WTC11 (cell line): ENCODE data around the gene MET. TPM values are rescaled to one million over a fixed set of nuclear protein-coding genes. Genes with fewer than 3 reads are reported as not detected.

Experiments used
- ATAC-seq: fragments of 200-7000 bp; cut with Tn5 transposase; 2 replicates; pipeline ENCODE4 v1.10.0; 2021; ENCODE audit warnings: mild to moderate bottlenecking, moderate library complexity
- CTCF ChIA-PET: fragments of 300-600 bp; sonication (Branson Sonifier 250); formaldehyde crosslinking; loops from one replicate; lab custom pipeline; 2021; ENCODE audit warnings: antibody characterized with exemption; lab: Charles Lee
- POLR2A ChIA-PET: fragments of 350-600 bp; sonication (Branson Sonifier 250); formaldehyde crosslinking; loops from one replicate; lab custom pipeline; 2021; ENCODE audit warnings: antibody characterized with exemption; lab: Charles Lee
- DNase-seq: peaks from one replicate; pipeline ENCODE4 v3.0.0; 2021; ENCODE audit warnings: low spot score
- H3K27ac Mint-ChIP-seq: 2 replicates; pipeline ENCODE4 v1.8.0; 2021; ENCODE audit warnings: mixed read lengths
- H3K27me3 Mint-ChIP-seq: 2 replicates; pipeline ENCODE4 v1.8.0; 2021; ENCODE audit warnings: low read depth, mild to moderate bottlenecking, moderate library complexity, mixed read lengths
- H3K36me3 Mint-ChIP-seq: 2 replicates; pipeline ENCODE4 v1.8.0; 2021; ENCODE audit warnings: mixed read lengths
- H3K4me1 Mint-ChIP-seq: 2 replicates; pipeline ENCODE4 v1.8.0; 2022; ENCODE audit warnings: mixed read lengths
- H3K4me3 Mint-ChIP-seq: 2 replicates; pipeline ENCODE4 v1.8.0; 2021; ENCODE audit warnings: mild to moderate bottlenecking, moderate library complexity, mixed read lengths
- H3K9me3 Mint-ChIP-seq: 2 replicates; pipeline ENCODE4 v1.8.0; 2021; ENCODE audit warnings: mixed read lengths
- ESRRA ChIP-seq: sonication (generic); formaldehyde crosslinking; IDR thresholded peaks from 2 replicates; pipeline ENCODE4 v1.8.1; 2022; ENCODE audit warnings: mild to moderate bottlenecking, missing genetic modification reagents, borderline replicate concordance
- GRHL2 ChIP-seq: fragments of 250-450 bp; sonication (Bioruptor Pico); IDR thresholded peaks from 2 replicates; pipeline ENCODE4 v1.8.0; 2022; ENCODE audit warnings: mild to moderate bottlenecking, moderate library complexity; ENCODE audit not compliant: insufficient replicate concordance, severe bottlenecking
- KAT7 ChIP-seq: sonication (generic); formaldehyde crosslinking; IDR thresholded peaks from 2 replicates; pipeline ENCODE4 v1.8.1; 2023; ENCODE audit warnings: missing genetic modification reagents, mild to moderate bottlenecking, borderline replicate concordance
- NFATC4 ChIP-seq: fragments of 250-450 bp; sonication (Bioruptor Pico); IDR thresholded peaks from 2 replicates; pipeline ENCODE4 v1.9.0; 2021; ENCODE audit warnings: mild to moderate bottlenecking
- TEAD4 ChIP-seq: sonication (generic); formaldehyde crosslinking; IDR thresholded peaks from 2 replicates; pipeline ENCODE4 v1.8.0; 2022; ENCODE audit warnings: mild to moderate bottlenecking, missing genetic modification reagents
- ZNF121 ChIP-seq: sonication (generic); formaldehyde crosslinking; IDR thresholded peaks from 2 replicates; pipeline ENCODE4 v1.8.0; 2023; ENCODE audit warnings: missing genetic modification reagents
- ZNF317 ChIP-seq: sonication (generic); formaldehyde crosslinking; IDR thresholded peaks from 2 replicates; pipeline ENCODE4 v1.8.1; 2023; ENCODE audit warnings: low read depth, mild to moderate bottlenecking, moderate library complexity, missing genetic modification reagents, borderline replicate concordance
- total RNA-seq: library from RNA; stranded (reverse); gene quantifications from 3 replicates; pipeline ENCODE4 v1.2.3, GENCODE V29; 2021
- TF ChIP-seq, protein P1 (sequence below): sonication (generic); formaldehyde crosslinking; IDR thresholded peaks from 2 replicates; pipeline ENCODE4 v1.8.1; 2022; ENCODE audit warnings: low read depth, missing genetic modification reagents, borderline replicate concordance
- TF ChIP-seq, protein P2 (sequence below): sonication (generic); formaldehyde crosslinking; IDR thresholded peaks from 2 replicates; pipeline ENCODE4 v1.8.1; 2022; ENCODE audit warnings: missing genetic modification reagents, borderline replicate concordance
- TF ChIP-seq, protein P3 (sequence below): fragments of 250-450 bp; sonication (Bioruptor Pico); conservative IDR thresholded peaks from 2 replicates; pipeline ENCODE4 v1.9.0; 2021; ENCODE audit warnings: mild to moderate bottlenecking
- TF ChIP-seq, protein P4 (sequence below): sonication (generic); formaldehyde crosslinking; IDR thresholded peaks from 2 replicates; pipeline ENCODE4 v1.8.0; 2022; ENCODE audit warnings: mild to moderate bottlenecking, missing genetic modification reagents
- TF ChIP-seq, protein P5 (sequence below): fragments of 250-450 bp; sonication (Bioruptor Pico); IDR thresholded peaks from 2 replicates; pipeline ENCODE4 v1.9.0; 2021; ENCODE audit warnings: mild to moderate bottlenecking
- TF ChIP-seq, protein P6 (sequence below): sonication (generic); formaldehyde crosslinking; IDR thresholded peaks from 2 replicates; pipeline ENCODE4 v1.8.1; 2023; ENCODE audit warnings: mild to moderate bottlenecking, missing genetic modification reagents, borderline replicate concordance

Gene MET
- total RNA-seq, 1 experiment from 2014 or later: 9.4 TPM

DNA sequence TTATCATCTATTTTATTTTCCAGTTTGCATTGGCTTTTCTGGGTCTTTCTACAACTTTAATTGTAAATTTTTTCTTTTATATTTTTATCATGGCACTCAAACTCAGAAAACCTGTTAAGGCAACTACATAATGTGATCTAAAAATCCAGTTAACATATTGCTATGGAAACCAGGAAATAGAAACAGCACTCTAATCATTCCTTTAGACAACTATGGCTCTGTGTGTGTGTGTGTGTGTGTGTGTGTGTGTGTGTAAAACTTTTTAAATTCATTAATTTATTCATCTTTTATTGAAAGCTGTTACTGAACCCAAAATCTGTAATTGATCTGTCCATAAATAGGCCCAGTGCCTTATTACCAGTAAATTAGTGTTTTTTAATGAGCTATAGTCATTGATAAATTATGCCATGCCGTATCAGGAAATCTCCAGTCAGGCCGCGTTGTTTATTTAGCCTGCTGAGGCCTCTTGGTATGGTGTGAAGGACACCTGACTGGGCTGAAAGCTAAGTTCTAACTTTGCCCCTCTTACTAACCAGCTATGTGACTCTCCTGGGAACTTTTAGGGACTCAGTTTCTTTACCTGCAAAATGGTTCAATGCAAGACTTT, 1.5 kb upstream of the MET start:
- ATAC-seq: no peak

DNA sequence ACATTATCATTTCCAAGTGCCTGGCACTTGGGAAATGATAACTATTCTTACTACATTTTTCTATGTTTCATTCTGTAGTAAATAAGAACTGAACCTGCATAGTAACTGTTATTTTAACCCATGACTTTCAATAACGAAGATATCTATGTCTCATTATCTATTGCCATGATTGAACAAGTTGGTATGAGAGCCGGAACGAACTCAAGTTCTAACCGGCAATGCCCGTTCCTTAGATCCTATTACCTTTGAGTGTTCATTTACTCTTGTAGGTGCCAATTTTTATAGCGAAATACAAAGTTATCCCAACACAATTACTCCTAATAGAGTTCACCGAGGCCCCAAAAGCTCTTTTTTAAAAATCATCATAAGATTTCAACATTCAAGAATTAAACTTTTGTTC, 885 bp upstream of the MET start:
- no peaks in the 10 kb centered on the region for H3K9me3 Mint-ChIP-seq
- H3K4me3 Mint-ChIP-seq: peak overlapping the region; percentile 79
- H3K27ac Mint-ChIP-seq: no peak overlapping the region
- ATAC-seq (no peak), DNase-seq (no peak)
- no peaks in the 10 kb centered on the region for H3K36me3 Mint-ChIP-seq
- peaks cover 28% of the 10 kb centered on the region for H3K4me1 Mint-ChIP-seq
- ChIA-PET CTCF (interaction anchor here (0.7 to 3.0 kb wide), 8 partner anchors 9 to 1387 kb away, joined by 3 to 8 read pairs (median 4); no protein-coding TSS in a partner anchor), POLR2A (no interaction called here)
- TF ChIP-seq, protein P1, sequence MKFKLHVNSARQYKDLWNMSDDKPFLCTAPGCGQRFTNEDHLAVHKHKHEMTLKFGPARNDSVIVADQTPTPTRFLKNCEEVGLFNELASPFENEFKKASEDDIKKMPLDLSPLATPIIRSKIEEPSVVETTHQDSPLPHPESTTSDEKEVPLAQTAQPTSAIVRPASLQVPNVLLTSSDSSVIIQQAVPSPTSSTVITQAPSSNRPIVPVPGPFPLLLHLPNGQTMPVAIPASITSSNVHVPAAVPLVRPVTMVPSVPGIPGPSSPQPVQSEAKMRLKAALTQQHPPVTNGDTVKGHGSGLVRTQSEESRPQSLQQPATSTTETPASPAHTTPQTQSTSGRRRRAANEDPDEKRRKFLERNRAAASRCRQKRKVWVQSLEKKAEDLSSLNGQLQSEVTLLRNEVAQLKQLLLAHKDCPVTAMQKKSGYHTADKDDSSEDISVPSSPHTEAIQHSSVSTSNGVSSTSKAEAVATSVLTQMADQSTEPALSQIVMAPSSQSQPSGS (CRISPR knock-in tag): no peak
- TF ChIP-seq GRHL2 (CRISPR knock-in tag) (no peak), ESRRA (CRISPR knock-in tag) (no peak)
- TF ChIP-seq, protein P2, sequence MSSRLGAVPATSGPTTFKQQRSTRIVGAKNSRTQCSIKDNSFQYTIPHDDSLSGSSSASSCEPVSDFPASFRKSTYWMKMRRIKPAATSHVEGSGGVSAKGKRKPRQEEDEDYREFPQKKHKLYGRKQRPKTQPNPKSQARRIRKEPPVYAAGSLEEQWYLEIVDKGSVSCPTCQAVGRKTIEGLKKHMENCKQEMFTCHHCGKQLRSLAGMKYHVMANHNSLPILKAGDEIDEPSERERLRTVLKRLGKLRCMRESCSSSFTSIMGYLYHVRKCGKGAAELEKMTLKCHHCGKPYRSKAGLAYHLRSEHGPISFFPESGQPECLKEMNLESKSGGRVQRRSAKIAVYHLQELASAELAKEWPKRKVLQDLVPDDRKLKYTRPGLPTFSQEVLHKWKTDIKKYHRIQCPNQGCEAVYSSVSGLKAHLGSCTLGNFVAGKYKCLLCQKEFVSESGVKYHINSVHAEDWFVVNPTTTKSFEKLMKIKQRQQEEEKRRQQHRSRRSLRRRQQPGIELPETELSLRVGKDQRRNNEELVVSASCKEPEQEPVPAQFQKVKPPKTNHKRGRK (CRISPR knock-in tag): no peak
- peaks cover 26% of the 10 kb centered on the region for H3K27me3 Mint-ChIP-seq

More for the DNA sequence above, 1.5 kb upstream of the MET start:
- DNase-seq: no peak
- Mint-ChIP-seq H3K27me3 (peaks cover 26% of the 10 kb centered on the region), H3K4me3 (peak overlapping the region; percentile 79; the same call in 1 of the 2 replicates), H3K4me1 (peaks cover 28% of the 10 kb centered on the region), H3K9me3 (no peaks in the 10 kb centered on the region), H3K36me3 (no peaks in the 10 kb centered on the region), H3K27ac (no peak overlapping the region)
- ChIA-PET POLR2A (no interaction called here), CTCF (interaction anchor here (0.7 to 1.6 kb wide), 3 partner anchors 9 to 1388 kb away, joined by 3 to 7 read pairs (median 5); no protein-coding TSS in a partner anchor)
- TF ChIP-seq NFATC4 (CRISPR knock-in tag): no peak
- TF ChIP-seq, protein P3, sequence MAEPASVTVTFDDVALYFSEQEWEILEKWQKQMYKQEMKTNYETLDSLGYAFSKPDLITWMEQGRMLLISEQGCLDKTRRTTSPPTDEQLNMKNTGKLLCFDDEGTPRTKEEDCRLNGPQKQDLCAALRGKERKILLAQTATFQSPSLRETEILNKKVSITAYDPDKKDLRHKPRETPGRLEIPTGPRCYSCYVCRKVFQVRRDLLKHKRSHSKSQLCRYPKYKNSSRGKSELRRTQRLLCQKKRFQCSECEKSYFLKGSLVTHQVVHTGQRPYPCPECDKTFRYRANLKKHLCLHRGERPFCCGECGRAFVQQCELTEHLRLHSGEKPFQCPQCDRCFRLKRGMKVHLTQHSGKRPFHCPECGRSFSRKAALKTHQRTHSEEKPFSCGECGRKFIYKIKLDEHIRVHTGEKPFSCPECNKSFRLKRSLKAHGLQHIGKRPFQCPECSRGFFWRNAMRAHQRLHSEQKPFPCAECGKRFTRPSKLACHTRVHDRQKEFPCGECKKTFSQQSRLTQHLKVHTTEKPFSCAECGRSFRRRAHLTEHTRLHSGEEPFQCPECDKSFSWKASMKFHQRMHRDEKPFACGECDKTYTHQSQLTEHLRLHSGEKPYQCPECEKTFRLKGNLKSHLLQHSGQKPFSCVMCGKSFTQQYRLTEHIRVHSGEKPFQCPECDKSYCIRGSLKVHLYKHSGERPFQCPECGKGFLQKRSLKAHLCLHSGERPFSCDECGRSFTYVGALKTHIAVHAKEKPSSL (CRISPR knock-in tag): no peak
- TF ChIP-seq, protein P4, sequence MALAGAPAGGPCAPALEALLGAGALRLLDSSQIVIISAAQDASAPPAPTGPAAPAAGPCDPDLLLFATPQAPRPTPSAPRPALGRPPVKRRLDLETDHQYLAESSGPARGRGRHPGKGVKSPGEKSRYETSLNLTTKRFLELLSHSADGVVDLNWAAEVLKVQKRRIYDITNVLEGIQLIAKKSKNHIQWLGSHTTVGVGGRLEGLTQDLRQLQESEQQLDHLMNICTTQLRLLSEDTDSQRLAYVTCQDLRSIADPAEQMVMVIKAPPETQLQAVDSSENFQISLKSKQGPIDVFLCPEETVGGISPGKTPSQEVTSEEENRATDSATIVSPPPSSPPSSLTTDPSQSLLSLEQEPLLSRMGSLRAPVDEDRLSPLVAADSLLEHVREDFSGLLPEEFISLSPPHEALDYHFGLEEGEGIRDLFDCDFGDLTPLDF (CRISPR knock-in tag): no peak
- no peak for TF ChIP-seq ZNF121 (CRISPR knock-in tag)
- no peak for TF ChIP-seq KAT7
- TF ChIP-seq, protein P5, sequence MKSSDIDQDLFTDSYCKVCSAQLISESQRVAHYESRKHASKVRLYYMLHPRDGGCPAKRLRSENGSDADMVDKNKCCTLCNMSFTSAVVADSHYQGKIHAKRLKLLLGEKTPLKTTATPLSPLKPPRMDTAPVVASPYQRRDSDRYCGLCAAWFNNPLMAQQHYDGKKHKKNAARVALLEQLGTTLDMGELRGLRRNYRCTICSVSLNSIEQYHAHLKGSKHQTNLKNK: no peak
- TF ChIP-seq TEAD4 (CRISPR knock-in tag): no peak
- TF ChIP-seq, protein P6, sequence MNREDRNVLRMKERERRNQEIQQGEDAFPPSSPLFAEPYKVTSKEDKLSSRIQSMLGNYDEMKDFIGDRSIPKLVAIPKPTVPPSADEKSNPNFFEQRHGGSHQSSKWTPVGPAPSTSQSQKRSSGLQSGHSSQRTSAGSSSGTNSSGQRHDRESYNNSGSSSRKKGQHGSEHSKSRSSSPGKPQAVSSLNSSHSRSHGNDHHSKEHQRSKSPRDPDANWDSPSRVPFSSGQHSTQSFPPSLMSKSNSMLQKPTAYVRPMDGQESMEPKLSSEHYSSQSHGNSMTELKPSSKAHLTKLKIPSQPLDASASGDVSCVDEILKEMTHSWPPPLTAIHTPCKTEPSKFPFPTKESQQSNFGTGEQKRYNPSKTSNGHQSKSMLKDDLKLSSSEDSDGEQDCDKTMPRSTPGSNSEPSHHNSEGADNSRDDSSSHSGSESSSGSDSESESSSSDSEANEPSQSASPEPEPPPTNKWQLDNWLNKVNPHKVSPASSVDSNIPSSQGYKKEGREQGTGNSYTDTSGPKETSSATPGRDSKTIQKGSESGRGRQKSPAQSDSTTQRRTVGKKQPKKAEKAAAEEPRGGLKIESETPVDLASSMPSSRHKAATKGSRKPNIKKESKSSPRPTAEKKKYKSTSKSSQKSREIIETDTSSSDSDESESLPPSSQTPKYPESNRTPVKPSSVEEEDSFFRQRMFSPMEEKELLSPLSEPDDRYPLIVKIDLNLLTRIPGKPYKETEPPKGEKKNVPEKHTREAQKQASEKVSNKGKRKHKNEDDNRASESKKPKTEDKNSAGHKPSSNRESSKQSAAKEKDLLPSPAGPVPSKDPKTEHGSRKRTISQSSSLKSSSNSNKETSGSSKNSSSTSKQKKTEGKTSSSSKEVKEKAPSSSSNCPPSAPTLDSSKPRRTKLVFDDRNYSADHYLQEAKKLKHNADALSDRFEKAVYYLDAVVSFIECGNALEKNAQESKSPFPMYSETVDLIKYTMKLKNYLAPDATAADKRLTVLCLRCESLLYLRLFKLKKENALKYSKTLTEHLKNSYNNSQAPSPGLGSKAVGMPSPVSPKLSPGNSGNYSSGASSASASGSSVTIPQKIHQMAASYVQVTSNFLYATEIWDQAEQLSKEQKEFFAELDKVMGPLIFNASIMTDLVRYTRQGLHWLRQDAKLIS (CRISPR knock-in tag): no peak
- TF ChIP-seq ZNF317: no peak
